Endothelial cell (in vitro differentiated cells): ENCODE results near the gene FHOD1. TPM values are rescaled to one million over a fixed set of nuclear protein-coding genes. Genes with fewer than 3 reads are reported as not detected.

ENCODE experiments used
- DNase-seq: peaks from one replicate; pipeline ENCODE4 v3.0.0; 2021; ENCODE audit warnings: low spot score
- H3K27ac Mint-ChIP-seq: one replicate; pipeline ENCODE4 v1.8.0; 2021; ENCODE audit warnings: mixed read lengths, inconsistent platforms; ENCODE audit not compliant: unreplicated experiment
- H3K27me3 Mint-ChIP-seq: one replicate; pipeline ENCODE4 v1.8.0; 2021; ENCODE audit warnings: mild to moderate bottlenecking, moderate library complexity, mixed read lengths, inconsistent platforms; ENCODE audit not compliant: unreplicated experiment
- H3K36me3 Mint-ChIP-seq: one replicate; pipeline ENCODE4 v1.8.0; 2021; ENCODE audit warnings: mild to moderate bottlenecking, low read depth, mixed read lengths, inconsistent platforms; ENCODE audit not compliant: unreplicated experiment
- H3K4me1 Mint-ChIP-seq: one replicate; pipeline ENCODE4 v1.8.0; 2021; ENCODE audit warnings: mild to moderate bottlenecking, mixed read lengths, inconsistent platforms; ENCODE audit not compliant: unreplicated experiment
- H3K4me3 Mint-ChIP-seq: one replicate; pipeline ENCODE4 v1.8.0; 2021; ENCODE audit warnings: mild to moderate bottlenecking, mixed read lengths, inconsistent platforms; ENCODE audit not compliant: unreplicated experiment
- H3K9me3 Mint-ChIP-seq: one replicate; pipeline ENCODE4 v1.8.0; 2021; ENCODE audit warnings: mixed read lengths, inconsistent platforms; ENCODE audit not compliant: unreplicated experiment
- total RNA-seq: library from RNA; stranded (reverse); fragmentation: NEBNext Ultra II Directional; extraction: Animal tissue kit (Norgen Biotek cat#: 25700); gene quantifications from one replicate; pipeline ENCODE4 v1.2.1, GENCODE V29; 2021; ENCODE audit not compliant: unreplicated experiment
- TF ChIP-seq, protein P1 (sequence below): fragments of 200-600 bp; sonication (generic); IDR thresholded peaks from one replicate; pipeline ENCODE4 v1.5.0; 2021; ENCODE audit warnings: antibody characterized with exemption; ENCODE audit not compliant: unreplicated experiment

The FHOD1 gene
- total RNA-seq, 1 donor from 2014 or later = 248 TPM

DNA sequence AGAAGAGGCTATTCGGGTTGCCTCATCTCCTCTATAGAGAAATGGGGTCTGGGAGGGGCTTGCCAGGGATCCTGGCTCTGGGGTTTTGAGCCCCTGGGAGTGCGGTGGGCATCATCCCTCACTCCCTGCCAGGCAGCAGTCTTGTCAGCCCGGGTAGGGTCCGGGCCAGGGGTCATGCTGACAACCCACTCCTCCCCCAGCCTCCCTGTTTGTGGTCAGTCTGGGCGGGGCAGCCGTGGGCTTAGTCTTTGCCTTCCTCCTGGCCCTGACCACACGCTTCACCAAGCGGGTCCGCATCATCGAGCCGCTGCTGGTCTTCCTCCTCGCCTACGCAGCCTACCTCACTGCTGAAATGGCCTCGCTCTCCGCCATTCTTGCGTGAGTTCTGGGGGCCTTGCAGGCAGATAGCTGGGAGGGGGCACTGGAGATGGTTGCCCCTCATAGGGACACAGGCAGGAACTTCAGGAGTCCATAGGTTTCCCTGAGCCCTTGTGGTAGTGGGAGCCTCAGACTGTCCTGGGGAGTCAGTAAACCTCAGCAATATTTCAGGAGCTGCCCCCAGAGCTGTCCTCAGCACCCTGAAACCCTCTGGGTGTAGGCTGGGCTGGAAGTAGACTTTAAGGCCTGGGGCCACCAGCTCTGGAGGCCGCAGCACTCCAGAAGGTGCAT lies 8.4 kb upstream of the FHOD1 start:
- no peak overlapping the region for H3K4me3 Mint-ChIP-seq
- TF ChIP-seq, protein P1, sequence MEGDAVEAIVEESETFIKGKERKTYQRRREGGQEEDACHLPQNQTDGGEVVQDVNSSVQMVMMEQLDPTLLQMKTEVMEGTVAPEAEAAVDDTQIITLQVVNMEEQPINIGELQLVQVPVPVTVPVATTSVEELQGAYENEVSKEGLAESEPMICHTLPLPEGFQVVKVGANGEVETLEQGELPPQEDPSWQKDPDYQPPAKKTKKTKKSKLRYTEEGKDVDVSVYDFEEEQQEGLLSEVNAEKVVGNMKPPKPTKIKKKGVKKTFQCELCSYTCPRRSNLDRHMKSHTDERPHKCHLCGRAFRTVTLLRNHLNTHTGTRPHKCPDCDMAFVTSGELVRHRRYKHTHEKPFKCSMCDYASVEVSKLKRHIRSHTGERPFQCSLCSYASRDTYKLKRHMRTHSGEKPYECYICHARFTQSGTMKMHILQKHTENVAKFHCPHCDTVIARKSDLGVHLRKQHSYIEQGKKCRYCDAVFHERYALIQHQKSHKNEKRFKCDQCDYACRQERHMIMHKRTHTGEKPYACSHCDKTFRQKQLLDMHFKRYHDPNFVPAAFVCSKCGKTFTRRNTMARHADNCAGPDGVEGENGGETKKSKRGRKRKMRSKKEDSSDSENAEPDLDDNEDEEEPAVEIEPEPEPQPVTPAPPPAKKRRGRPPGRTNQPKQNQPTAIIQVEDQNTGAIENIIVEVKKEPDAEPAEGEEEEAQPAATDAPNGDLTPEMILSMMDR = no peak
- H3K9me3 Mint-ChIP-seq = no peaks in the 10 kb centered on the region
- peaks cover 12% of the 10 kb centered on the region for H3K27me3 Mint-ChIP-seq
- H3K4me1 Mint-ChIP-seq = peaks cover 21% of the 10 kb centered on the region
- H3K27ac Mint-ChIP-seq = no peak overlapping the region
- no peak for DNase-seq
- peaks cover 18% of the 10 kb centered on the region for H3K36me3 Mint-ChIP-seq

DNA sequence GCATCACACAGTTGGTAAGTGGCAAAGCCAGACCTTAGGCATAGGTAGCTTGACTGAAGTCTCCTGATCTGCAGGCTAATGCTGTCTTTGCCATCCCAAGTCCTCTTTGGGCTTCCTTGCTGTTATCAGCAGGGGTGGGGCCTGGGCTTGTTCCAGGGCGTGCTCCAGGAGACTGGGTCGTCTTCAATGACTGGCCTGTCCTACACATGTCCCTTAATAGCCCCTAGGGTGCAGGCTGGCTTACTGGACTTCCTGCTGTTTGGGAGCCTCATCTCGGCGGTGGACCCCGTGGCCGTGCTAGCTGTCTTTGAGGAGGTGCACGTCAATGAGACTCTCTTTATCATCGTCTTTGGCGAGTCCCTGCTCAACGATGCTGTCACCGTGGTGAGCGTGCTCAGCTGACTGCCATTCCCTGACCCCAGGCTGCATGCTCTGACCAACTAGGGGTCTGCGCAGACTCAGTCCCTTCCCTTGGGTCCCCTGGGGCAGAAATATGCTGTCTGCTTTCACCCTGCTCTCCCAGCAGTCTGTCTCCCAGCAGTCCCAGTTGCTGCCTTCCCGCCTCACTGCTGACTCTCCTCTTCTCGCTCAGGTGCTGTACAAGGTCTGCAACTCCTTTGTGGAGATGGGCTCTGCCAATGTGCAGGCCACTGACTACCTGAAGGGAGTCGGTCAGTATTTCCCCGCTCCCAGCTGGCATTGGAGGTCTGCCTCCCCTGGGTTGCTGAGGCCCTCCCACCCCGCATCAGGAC lies 7.7 kb upstream of the FHOD1 start:
- no peak overlapping the region for H3K4me3 Mint-ChIP-seq
- H3K27ac Mint-ChIP-seq = no peak overlapping the region
- no peak for DNase-seq
- peaks cover 16% of the 10 kb centered on the region for H3K27me3 Mint-ChIP-seq
- no peaks in the 10 kb centered on the region for H3K9me3 Mint-ChIP-seq
- peaks cover 15% of the 10 kb centered on the region for H3K36me3 Mint-ChIP-seq
- TF ChIP-seq, protein P1 = no peak
- peaks cover 22% of the 10 kb centered on the region for H3K4me1 Mint-ChIP-seq

DNA sequence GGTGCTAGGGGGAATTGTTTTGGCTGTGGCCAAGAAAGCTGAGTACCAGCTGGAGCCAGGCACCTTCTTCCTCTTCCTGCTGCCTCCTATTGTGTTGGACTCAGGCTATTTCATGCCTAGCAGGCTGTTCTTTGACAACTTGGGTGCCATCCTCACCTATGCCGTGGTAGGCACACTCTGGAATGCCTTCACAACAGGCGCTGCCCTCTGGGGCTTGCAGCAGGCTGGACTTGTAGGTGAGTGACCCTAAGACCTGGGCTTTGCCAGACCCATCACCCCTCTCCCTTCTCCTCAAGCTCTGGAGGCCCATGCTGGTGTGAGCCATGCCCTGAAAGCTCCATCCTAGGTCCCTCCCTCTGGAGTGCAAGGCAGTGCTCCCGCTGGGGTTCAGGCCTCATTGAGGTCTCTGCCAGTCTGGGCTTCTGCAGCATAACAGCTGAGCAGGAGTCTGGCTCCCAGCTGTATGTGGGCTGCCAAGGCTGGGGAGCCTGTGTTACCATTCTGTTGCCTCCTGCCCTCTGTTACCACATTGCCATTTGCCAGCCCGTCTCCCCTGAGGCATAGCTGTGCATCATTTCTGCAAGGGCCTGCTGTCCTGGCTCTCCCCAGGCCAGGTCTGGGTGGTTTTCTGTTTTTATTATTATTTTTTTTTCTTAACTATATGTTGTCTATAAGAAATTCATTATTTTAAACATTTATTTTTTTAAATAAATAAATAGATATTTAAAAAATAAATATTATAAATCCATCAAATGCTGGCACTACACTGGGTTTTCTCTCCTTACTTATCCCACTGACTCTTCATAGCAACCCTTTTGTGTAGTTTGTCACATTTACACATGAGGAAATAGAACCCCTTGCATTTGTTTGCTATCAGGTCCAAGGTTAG lies 5.6 kb upstream of the FHOD1 start:
- Mint-ChIP-seq H3K27ac (no peak overlapping the region), H3K36me3 (peaks cover 15% of the 10 kb centered on the region), H3K4me3 (no peak overlapping the region), H3K4me1 (peaks cover 32% of the 10 kb centered on the region), H3K9me3 (no peaks in the 10 kb centered on the region), H3K27me3 (peaks cover 13% of the 10 kb centered on the region)
- TF ChIP-seq, protein P1 = no peak
- no peak for DNase-seq

DNA sequence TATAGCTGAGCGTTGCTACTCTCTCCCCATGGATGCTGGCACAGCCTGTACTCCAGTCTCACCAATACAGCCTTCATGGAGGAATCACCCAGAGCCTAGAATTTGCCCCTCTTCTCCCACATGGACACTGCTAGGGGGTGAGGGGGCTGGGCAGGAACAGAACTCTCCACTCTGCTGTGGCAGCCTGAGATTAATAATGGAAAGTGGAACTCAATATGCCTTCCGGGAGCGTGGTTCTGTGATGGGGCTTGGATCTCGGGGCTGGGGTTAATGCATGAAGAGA lies 2.7 kb upstream of the FHOD1 start:
- Mint-ChIP-seq H3K4me3 (peak overlapping the region; percentile 92), H3K27ac (peak overlapping the region; percentile 22), H3K4me1 (peaks cover 40% of the 10 kb centered on the region), H3K27me3 (peaks cover 14% of the 10 kb centered on the region), H3K36me3 (peaks cover 4% of the 10 kb centered on the region), H3K9me3 (no peaks in the 10 kb centered on the region)
- TF ChIP-seq, protein P1 = no peak
- DNase-seq = no peak
